Measurements from ENCODE around the gene TIMMDC1. TPM values are rescaled to one million over a fixed set of nuclear protein-coding genes. Genes with fewer than 3 reads are reported as not detected.

Gene TIMMDC1
- total and polyA plus RNA-seq, 10 of the 15 experiments (the other 5 are each of a cell fraction or from before 2014, with no cell fraction given): 55.9 to 146 (median 72.1) TPM

- TF ChIP-seq MEF2B (IDR thresholded peaks at IDR 0.05; ENCODE audit: partially characterized antibody, poor library complexity, severe bottlenecking): no peak
- TF ChIP-seq ZNF592 (IDR thresholded peaks at IDR 0.05): no peak
- no peak for TF ChIP-seq SP1 (IDR thresholded peaks at IDR 0.05; ENCODE audit: low read depth, low read length)
- TF ChIP-seq IRF5 (IDR thresholded peaks at IDR 0.05; ENCODE audit: borderline replicate concordance): no peak
- no peak for TF ChIP-seq RELA (IDR thresholded peaks at IDR 0.05; ENCODE audit: borderline replicate concordance, partially characterized antibody)
- peak; percentile 42 for TF ChIP-seq RUNX3 (IDR thresholded peaks at IDR 0.05; ENCODE audit: low read length)
- TF ChIP-seq EZH2 (IDR thresholded peaks at IDR 0.05; ENCODE audit: borderline replicate concordance, control insufficient read depth, low read depth, low read length): no peak
- no peak for TF ChIP-seq E4F1 (IDR thresholded peaks at IDR 0.05; ENCODE audit: borderline replicate concordance, partially characterized antibody)
- peak; percentile 64; the same call in 1 of the 2 replicates for TF ChIP-seq MEF2A (IDR thresholded peaks at IDR 0.05; ENCODE audit: insufficient read depth, low read depth, low read length)
- peak; percentile 34; the same call in 1 of the 2 replicates for TF ChIP-seq ZNF384 (IDR thresholded peaks at IDR 0.05; ENCODE audit: borderline replicate concordance, low read depth, low read length)
- TF ChIP-seq ZSCAN29 (IDR thresholded peaks at IDR 0.05): no peak
- TF ChIP-seq PRDM15 (CRISPR knock-in tag; IDR thresholded peaks at IDR 0.05): no peak
- 0 out of 4 replicates have a peak, but pooled peaks of 1 of the 2 experiments have one; percentile 40 for TF ChIP-seq SRF (IDR thresholded peaks at IDR 0.05; ENCODE audit: low read depth in 2 of 2, low read length in 2 of 2)
- no peak for TF ChIP-seq ATF3 (IDR thresholded peaks at IDR 0.05; ENCODE audit: borderline replicate concordance, extremely low read depth, low read depth, low read length)
- no peak for TF ChIP-seq MTA3 (IDR thresholded peaks at IDR 0.05; ENCODE audit: borderline replicate concordance, low read length)
These were observed 61.2 kb downstream of the TIMMDC1 start, which contains the start of gene CD80 (continued) for GRCh38 chr3:119559441-119559963.

Measured in GM12878 (cell line).